ENCODE measurements around the gene KMT2C.

Gene KMT2C

GRCh38 chr7:152145853-152146466, 289.8 kb downstream of the KMT2C start:
- Mint-ChIP-seq H3K4me1 (ENCODE audit: low read depth) (peaks cover 41% of the 10 kb centered on the region), H3K27ac (peak overlapping the region; percentile 94), H3K4me3 (peak overlapping the region; percentile 61), H3K36me3 (ENCODE audit: low read depth) (peaks cover 60% of the 10 kb centered on the region), H3K27me3 (ENCODE audit: low read depth) (no peaks in the 10 kb centered on the region), H3K9me3 (no peaks in the 10 kb centered on the region)
- DNase-seq (ENCODE audit: low spot score), result no peak

GRCh38 chr7:152144557-152145245, 291.1 kb downstream of the KMT2C start:
- H3K27ac Mint-ChIP-seq, result peak overlapping the region; percentile 94

GRCh38 chr7:152142976-152143595, 292.7 kb downstream of the KMT2C start:
- no peaks in the 10 kb centered on the region for H3K27me3 Mint-ChIP-seq (ENCODE audit: low read depth)
- peak overlapping the region; percentile 61 for H3K4me3 Mint-ChIP-seq
- no peak for DNase-seq (ENCODE audit: low spot score)
- H3K36me3 Mint-ChIP-seq (ENCODE audit: low read depth), result peaks cover 68% of the 10 kb centered on the region
- peaks cover 41% of the 10 kb centered on the region for H3K4me1 Mint-ChIP-seq (ENCODE audit: low read depth)
- no peaks in the 10 kb centered on the region for H3K9me3 Mint-ChIP-seq
- H3K27ac Mint-ChIP-seq, result peak overlapping the region; percentile 90

More at GRCh38 chr7:152144557-152145245, 291.1 kb downstream of the KMT2C start:
- DNase-seq (ENCODE audit: low spot score), result peak; percentile 39
- H3K4me1 Mint-ChIP-seq (ENCODE audit: low read depth), result peaks cover 41% of the 10 kb centered on the region
- peak overlapping the region; percentile 61 for H3K4me3 Mint-ChIP-seq
- peaks cover 68% of the 10 kb centered on the region for H3K36me3 Mint-ChIP-seq (ENCODE audit: low read depth)
- no peaks in the 10 kb centered on the region for H3K9me3 Mint-ChIP-seq
- H3K27me3 Mint-ChIP-seq (ENCODE audit: low read depth), result no peaks in the 10 kb centered on the region

- Mint-ChIP-seq H3K27me3 (ENCODE audit: low read depth) (no peaks in the 10 kb centered on the region), H3K9me3 (no peaks in the 10 kb centered on the region), H3K36me3 (ENCODE audit: low read depth) (peaks cover 70% of the 10 kb centered on the region), H3K27ac (peak overlapping the region; percentile 10), H3K4me1 (ENCODE audit: low read depth) (peaks cover 34% of the 10 kb centered on the region), H3K4me3 (no peak overlapping the region)
- no peak for DNase-seq (ENCODE audit: low spot score)
Observed at GRCh38 chr7:152140560-152140959, 295.2 kb downstream of the KMT2C start.

GRCh38 chr7:152140067-152140466, 295.7 kb downstream of the KMT2C start:
- Mint-ChIP-seq H3K4me3 (no peak overlapping the region), H3K27me3 (ENCODE audit: low read depth) (no peaks in the 10 kb centered on the region), H3K4me1 (ENCODE audit: low read depth) (peaks cover 29% of the 10 kb centered on the region), H3K9me3 (no peaks in the 10 kb centered on the region), H3K36me3 (ENCODE audit: low read depth) (peaks cover 66% of the 10 kb centered on the region), H3K27ac (no peak overlapping the region)
- DNase-seq (ENCODE audit: low spot score), result no peak

- no peaks in the 10 kb centered on the region for H3K27me3 Mint-ChIP-seq (ENCODE audit: low read depth)
- H3K27ac Mint-ChIP-seq, result no peak overlapping the region
- H3K4me3 Mint-ChIP-seq, result no peak overlapping the region
- H3K9me3 Mint-ChIP-seq, result no peaks in the 10 kb centered on the region
- peaks cover 4% of the 10 kb centered on the region for H3K4me1 Mint-ChIP-seq (ENCODE audit: low read depth)
- DNase-seq (ENCODE audit: low spot score), result no peak
- peaks cover 46% of the 10 kb centered on the region for H3K36me3 Mint-ChIP-seq (ENCODE audit: low read depth)
Observed at GRCh38 chr7:152137476-152138025, 298.3 kb downstream of the KMT2C start.

GRCh38 chr7:152136686-152137085, 299.1 kb downstream of the KMT2C start:
- Mint-ChIP-seq H3K4me3 (no peak overlapping the region), H3K27ac (no peak overlapping the region), H3K27me3 (ENCODE audit: low read depth) (no peaks in the 10 kb centered on the region), H3K4me1 (ENCODE audit: low read depth) (no peaks in the 10 kb centered on the region), H3K36me3 (ENCODE audit: low read depth) (peaks cover 43% of the 10 kb centered on the region), H3K9me3 (no peaks in the 10 kb centered on the region)
- DNase-seq (ENCODE audit: low spot score), result no peak

GRCh38 chr7:152133804-152134203, 302.0 kb downstream of the KMT2C start:
- no peaks in the 10 kb centered on the region for H3K9me3 Mint-ChIP-seq
- H3K27ac Mint-ChIP-seq, result no peak overlapping the region
- H3K27me3 Mint-ChIP-seq (ENCODE audit: low read depth), result no peaks in the 10 kb centered on the region
- DNase-seq (ENCODE audit: low spot score), result no peak
- no peak overlapping the region for H3K4me3 Mint-ChIP-seq
- peaks cover 29% of the 10 kb centered on the region for H3K36me3 Mint-ChIP-seq (ENCODE audit: low read depth)
- no peaks in the 10 kb centered on the region for H3K4me1 Mint-ChIP-seq (ENCODE audit: low read depth)

GRCh38 chr7:152132812-152133211, 303.0 kb downstream of the KMT2C start:
- Mint-ChIP-seq H3K36me3 (ENCODE audit: low read depth) (peaks cover 23% of the 10 kb centered on the region), H3K4me3 (no peak overlapping the region)

GRCh38 chr7:152131981-152132494, 303.8 kb downstream of the KMT2C start:
- Mint-ChIP-seq H3K27me3 (ENCODE audit: low read depth) (no peaks in the 10 kb centered on the region), H3K9me3 (no peaks in the 10 kb centered on the region), H3K4me1 (ENCODE audit: low read depth) (no peaks in the 10 kb centered on the region), H3K4me3 (no peak overlapping the region), H3K36me3 (ENCODE audit: low read depth) (peaks cover 26% of the 10 kb centered on the region), H3K27ac (no peak overlapping the region)
- DNase-seq (ENCODE audit: low spot score), result no peak

More at GRCh38 chr7:152132812-152133211, 303.0 kb downstream of the KMT2C start:
- no peaks in the 10 kb centered on the region for H3K9me3 Mint-ChIP-seq
- H3K27me3 Mint-ChIP-seq (ENCODE audit: low read depth), result no peaks in the 10 kb centered on the region
- DNase-seq (ENCODE audit: low spot score), result no peak
- no peaks in the 10 kb centered on the region for H3K4me1 Mint-ChIP-seq (ENCODE audit: low read depth)
- H3K27ac Mint-ChIP-seq, result no peak overlapping the region

GRCh38 chr7:152130658-152131590, 304.9 kb downstream of the KMT2C start:
- H3K36me3 Mint-ChIP-seq (ENCODE audit: low read depth), result peaks cover 27% of the 10 kb centered on the region

GRCh38 chr7:152129682-152130081, 306.1 kb downstream of the KMT2C start:
- Mint-ChIP-seq H3K27me3 (ENCODE audit: low read depth) (no peaks in the 10 kb centered on the region), H3K9me3 (peaks cover 4% of the 10 kb centered on the region), H3K4me3 (no peak overlapping the region), H3K36me3 (ENCODE audit: low read depth) (peaks cover 32% of the 10 kb centered on the region), H3K27ac (no peak overlapping the region), H3K4me1 (ENCODE audit: low read depth) (no peaks in the 10 kb centered on the region)
- DNase-seq (ENCODE audit: low spot score), result no peak

More at GRCh38 chr7:152130658-152131590, 304.9 kb downstream of the KMT2C start:
- no peak overlapping the region for H3K4me3 Mint-ChIP-seq
- no peaks in the 10 kb centered on the region for H3K27me3 Mint-ChIP-seq (ENCODE audit: low read depth)
- no peak for DNase-seq (ENCODE audit: low spot score)
- H3K27ac Mint-ChIP-seq, result no peak overlapping the region
- H3K9me3 Mint-ChIP-seq, result no peaks in the 10 kb centered on the region
- no peaks in the 10 kb centered on the region for H3K4me1 Mint-ChIP-seq (ENCODE audit: low read depth)

GRCh38 chr7:152128741-152129461, 306.9 kb downstream of the KMT2C start:
- peaks cover 10% of the 10 kb centered on the region for H3K9me3 Mint-ChIP-seq
- H3K27ac Mint-ChIP-seq, result no peak overlapping the region
- no peaks in the 10 kb centered on the region for H3K4me1 Mint-ChIP-seq (ENCODE audit: low read depth)
- no peaks in the 10 kb centered on the region for H3K27me3 Mint-ChIP-seq (ENCODE audit: low read depth)
- H3K4me3 Mint-ChIP-seq, result no peak overlapping the region
- H3K36me3 Mint-ChIP-seq (ENCODE audit: low read depth), result peaks cover 40% of the 10 kb centered on the region
- no peak for DNase-seq (ENCODE audit: low spot score)
